HuH-7 (cell line): ENCODE data around the gene APOL5.
A peak's percentile ranks its signal among the peaks of the same experiment; 100 is the strongest.
"Not testable (repeated sequence)": the region's sequence is repeated elsewhere in the genome, so short reads cannot be mapped to it uniquely, and the experiment has no call there.

ENCODE experiments used
- DNase-seq: peaks from one replicate; pipeline ENCODE4 v3.0.0; 2011; ENCODE audit warnings: low spot score

The APOL5 gene, protein sequence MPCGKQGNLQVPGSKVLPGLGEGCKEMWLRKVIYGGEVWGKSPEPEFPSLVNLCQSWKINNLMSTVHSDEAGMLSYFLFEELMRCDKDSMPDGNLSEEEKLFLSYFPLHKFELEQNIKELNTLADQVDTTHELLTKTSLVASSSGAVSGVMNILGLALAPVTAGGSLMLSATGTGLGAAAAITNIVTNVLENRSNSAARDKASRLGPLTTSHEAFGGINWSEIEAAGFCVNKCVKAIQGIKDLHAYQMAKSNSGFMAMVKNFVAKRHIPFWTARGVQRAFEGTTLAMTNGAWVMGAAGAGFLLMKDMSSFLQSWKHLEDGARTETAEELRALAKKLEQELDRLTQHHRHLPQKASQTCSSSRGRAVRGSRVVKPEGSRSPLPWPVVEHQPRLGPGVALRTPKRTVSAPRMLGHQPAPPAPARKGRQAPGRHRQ

DNA sequence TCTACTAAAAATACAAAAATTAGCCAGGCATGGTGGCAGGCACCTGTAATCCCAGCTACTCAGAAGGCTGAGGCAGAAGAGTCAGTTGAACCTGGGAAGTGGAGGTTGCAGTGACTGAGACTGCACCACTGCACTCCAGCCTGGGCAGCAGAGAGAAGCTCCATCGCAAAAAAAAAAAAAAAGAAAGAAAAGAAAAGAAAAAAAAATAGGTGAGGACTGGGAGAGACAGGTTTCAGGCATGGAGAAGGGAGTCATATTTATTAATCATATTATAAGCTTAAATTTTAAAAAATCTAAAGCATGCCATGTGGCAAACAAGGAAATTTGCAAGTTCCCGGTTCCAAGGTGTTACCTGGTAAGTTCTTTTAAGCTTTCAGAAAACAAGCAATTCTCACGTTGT, at the start of gene APOL5:
Gene APOL5, plus strand, starts transcription at position 301 of the 400 bp plus-strand sequence. Its CDS starts 0 bp downstream, at position 301.
- DNase-seq = no peak

DNA sequence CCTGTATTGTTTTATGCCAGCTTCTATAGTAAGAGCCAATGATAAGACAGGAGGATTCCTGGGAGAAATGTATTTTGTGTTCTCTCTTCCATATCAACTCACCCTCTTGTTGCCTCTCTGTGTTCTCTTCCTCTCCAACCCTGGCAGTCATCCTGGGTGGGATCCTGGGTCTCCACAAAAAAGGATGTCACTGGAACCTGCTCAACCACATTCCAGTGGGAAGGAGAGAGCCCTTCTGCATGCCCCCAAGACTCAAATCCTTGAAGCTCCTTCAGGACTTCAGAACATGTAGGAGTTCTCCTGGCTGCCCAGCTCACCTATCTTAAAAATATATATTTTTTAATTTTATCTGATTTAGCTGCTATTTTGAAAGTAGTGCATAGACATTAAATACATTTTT, 43.3 kb upstream of the APOL5 start:
- DNase-seq = no peak

DNA sequence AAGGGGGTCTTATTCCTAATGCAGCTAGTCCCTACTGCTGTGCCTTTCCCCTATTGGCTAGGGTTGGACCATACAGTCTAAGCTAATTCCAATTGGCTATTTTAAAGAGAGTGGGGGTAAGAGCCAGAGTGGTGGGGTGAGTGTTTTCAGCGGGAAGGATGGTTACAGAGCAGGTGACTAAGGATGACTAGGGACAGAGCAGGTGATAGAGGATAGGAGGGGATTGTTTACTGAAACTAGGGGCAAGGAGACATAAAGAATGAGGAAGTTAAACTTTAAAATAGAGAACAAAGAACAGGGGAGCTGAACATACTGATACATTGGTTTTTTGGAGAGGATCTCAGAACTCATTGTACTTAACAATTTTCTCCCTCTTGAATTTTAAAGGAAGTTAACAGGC, 41.6 kb upstream of the APOL5 start:
- not testable (repeated sequence) for DNase-seq

DNA sequence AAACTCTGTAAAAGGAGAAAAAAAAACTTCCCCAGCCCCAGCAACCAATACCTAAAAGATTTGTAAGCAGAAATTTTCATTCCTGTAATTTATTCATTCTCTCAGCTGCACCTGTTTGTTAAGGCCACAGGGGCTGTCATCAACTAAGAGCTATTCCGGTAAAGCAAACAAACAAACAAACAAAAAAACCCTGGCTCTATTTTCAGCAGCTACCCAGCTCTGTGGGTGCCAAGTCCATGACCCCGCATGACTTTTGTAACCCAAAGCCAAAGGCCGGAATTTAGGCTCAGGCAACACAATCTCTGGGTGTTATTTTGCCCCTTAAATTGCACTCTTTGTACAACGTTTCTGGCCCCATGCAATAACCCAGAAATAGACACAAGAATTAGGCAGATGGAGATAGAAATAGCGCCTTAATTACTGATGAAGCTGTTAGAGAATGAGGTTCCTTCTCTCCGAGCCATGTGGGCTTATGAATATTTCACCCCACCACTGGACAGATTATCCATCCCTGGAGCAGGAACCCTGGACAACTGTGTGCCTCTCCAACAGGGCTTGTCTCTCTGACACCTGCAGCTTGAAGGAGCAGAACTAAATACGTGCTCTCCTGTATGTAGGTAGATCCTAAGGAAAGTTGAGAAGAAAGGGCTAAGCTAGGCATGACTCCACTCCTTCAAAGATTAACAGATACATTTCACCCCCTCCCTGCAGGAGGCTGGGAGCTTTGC, 40.0 kb upstream of the APOL5 start:
- no peak for DNase-seq

DNA sequence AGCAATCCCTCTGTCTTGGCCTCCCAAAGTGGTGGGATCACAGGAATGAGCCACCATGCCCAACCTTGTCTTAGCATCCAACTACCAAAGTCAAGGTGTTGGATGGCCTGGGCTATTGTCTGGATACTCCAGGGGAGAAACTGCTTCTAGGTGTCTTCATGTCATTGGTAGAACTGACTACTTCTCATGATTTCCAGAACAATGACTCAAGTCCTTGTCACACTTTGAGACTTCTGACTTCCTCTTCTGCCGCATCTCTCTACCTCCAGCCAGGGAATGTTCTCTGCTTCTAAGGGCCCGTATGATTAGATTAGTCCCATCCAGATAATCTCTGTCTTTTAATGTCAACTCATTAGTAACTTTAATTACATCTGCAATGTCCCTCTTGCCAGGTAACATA, 38.8 kb upstream of the APOL5 start:
- DNase-seq = no peak

DNA sequence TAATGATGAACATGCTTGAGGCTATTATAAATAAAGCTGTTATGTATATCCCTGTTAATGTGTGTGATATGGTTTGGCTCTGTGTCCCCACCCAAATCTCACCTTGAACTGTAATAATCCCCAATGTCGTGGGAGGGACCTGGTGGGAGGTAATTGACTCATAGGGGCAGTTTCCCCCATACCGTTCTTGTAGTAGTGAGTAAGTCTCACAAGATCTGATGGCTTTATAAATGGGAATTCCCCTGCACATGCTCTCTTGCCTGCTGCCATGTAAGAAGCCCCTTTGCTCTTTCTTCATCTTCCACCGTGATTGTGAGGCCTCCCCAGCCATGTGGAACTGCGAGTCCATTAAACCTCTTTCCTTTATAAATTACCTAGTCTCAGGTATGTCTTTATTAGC, 38.2 kb upstream of the APOL5 start:
- not testable (repeated sequence) for DNase-seq

DNA sequence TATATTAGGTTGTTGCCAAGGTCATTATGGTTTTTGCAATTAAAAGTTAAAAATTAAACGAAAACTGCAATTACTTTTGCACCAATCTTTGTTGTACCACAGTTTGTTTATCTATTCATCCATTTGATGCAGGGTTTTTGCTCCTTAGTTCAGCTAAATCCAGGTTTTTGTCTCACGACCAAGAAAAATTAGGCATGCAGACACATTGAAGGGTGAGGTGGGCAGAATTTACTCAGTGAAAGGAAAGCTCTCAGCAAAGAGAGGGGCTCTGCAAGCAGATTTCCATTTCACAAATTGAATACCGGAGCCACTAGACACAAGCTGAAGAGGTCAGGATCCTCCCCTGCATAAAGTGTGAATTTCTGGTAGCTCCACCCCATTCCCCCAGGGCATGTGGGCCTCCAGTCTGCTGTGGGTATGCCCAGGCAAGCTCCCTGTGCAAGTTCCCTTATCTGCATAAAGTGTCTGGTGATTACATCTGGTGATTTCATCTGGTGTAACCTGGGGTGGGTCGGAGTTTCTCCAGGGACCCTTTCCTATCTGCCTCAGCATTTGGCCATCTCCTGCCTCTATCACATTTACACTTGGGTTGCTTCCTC, 36.1 kb upstream of the APOL5 start:
- no peak for DNase-seq

DNA sequence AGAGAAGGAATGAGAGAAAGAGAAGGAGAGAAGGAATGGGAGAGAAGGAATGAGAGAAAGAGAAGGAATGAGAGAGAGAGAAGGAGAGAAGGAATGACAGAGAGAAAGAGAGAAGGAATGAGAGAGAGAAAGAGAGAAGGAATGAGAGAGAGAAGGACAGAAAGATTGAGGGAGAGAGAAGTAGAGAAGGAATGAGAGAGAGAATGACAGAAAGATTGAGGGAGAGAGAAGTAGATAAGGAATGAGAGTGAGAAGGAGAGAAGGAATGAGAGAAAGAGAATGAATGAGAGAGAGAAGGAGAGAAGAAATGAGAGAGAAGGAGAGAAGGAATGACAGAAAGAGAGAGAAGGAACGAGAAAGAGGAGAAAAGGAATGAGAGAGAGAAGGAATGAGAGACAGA, 34.1 kb upstream of the APOL5 start:
- DNase-seq = no peak

DNA sequence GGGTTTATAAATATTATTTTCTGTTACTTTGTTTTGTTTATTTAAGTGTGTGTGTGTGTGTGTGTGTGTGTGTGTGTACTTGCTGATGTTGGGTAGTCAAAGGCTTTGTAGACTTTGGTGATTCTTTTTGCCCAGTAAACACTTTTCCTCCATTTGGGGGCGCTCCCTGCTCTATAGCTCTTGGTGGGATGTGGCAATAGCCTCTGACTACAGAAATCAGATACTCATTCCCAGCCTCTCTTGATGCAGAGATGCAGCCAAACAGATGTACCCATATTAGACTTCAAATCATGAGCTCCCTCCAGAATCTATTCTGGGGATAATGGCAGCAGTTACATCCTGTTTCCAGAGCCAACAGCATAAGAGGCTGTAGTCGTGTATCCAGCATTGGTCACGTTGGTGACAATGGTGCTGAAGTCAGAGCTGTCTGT, 33.4 kb upstream of the APOL5 start:
- DNase-seq = peak; percentile 34

DNA sequence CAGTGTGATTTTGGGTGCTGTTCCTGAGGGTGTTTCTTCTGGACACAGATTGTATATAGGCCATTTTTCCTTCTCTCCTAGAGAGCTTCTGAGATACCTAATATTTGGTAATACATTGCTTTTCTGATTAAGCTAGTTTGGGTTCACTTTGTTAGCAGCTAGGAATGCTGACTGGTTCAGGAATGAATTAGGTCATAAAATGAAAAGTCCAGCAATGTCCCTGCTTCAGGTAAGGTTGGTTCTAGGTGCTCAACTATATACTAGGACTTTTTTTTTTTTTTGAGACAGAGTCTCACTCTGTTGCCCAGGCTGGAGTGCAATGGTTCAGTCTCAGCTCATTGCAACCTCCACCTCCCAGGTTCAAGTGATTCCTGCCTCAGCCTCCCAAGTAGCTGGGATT, 32.9 kb upstream of the APOL5 start:
- DNase-seq = no peak

DNA sequence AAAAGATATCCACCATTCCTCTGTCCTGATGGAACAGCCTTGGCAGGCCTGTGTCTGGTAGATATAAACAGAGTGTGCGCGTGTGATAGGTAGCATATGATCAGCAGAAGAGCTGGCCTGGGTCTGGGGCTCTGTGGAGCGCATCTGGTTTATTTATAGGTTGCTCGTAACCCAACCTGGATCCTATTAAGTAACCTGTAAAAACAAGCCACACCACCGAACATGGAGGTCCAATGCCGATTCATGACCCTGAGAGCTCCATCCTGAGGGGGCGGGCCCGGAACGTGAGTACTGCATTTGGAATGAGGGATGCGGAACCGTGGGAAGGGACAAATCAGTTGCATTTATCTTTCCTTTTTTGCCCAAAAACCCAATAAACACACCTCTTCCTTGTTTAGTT, 31.9 kb upstream of the APOL5 start:
- no peak for DNase-seq

DNA sequence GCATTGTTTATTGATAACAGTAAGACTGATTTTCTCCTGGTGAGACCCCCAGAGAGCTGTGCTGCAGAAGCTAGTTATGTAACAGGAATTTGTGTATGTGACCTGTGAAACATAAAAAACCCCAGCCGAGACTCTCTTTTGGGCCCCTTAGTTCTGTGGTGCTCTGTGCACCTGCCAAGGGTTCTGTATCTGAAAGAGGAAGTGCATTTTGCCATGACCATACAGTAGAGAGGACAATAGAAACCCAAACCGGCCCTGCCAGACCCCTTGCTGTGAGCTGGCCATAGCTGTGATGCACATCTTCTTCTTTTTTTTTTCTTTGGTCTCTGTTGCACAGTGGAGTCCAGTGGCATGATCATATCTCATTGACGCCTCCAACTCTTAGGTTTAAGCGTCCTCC, 31.4 kb upstream of the APOL5 start:
- DNase-seq = no peak

DNA sequence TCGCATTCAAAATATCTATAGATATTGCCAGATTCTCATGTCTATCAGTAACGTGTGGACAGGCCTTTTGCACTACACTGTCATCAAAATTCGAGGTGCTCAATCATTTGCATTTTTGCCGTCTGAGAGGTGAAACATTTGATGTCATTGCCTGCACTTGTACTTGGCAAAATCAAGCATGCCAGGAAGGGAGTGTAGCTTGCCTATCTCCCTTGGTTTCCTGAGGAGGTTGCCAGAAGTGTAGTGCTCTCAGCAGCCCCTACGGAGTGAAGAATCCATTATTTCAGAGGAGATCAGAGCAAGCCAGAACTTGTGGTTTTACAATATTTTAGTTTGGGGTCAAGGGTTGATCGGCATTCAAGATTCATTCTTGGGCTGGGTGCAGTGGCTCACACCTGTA, 30.2 kb upstream of the APOL5 start:
- DNase-seq = no peak

DNA sequence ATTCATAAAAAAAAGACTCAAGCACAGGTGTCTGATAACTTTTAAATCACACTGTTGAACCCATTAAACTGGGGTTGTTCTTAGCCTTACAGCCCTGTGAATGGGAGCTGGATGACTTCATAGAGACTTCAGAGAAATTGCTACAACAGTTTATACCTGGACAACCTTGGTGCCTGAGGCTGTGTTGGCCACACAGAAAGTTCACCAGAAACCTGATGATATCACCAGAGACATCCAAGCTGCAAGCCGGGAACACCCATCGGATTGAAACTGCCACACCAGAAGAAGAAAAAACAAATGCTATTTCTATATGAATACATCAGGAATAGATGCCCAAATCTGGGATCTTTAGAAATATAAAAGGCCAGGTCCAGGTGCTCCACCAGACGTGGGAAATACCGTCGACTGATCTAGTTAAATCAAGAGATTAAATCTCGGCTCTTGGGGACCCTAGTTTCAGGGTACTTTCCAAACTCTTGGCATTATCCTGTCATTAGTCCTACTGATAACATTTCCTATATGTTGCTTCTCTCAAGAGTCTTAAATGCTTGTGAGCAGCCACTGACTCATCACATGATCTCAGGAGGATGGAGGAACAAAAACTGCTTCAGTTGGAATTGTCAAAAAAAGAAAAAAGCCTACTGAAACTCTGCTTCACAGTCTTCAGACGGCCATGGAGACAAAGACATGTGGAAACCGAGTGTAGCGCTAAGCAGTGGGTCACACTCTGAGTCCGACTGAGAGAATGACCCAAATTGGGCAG, 28.6 kb upstream of the APOL5 start:
- DNase-seq = no peak

DNA sequence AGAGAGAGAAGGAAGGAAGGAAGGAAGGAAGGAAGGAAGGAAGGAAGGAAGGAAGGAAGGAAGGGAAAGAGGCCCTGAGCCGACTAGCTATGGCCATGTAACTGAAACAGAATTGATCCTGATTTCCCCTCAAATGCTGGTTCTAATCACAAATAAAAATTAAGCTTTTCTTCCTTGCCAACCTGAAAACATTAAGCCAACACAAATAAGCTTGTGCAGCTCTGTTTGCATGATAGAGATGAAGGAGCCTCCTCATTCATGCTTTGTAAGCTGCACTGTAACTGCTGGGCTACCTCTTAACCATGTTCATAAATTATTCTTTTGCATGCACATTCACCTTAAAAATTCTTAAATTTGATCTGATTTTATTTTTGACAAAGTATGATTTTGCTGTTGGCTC, 27.7 kb upstream of the APOL5 start:
- no peak for DNase-seq

DNA sequence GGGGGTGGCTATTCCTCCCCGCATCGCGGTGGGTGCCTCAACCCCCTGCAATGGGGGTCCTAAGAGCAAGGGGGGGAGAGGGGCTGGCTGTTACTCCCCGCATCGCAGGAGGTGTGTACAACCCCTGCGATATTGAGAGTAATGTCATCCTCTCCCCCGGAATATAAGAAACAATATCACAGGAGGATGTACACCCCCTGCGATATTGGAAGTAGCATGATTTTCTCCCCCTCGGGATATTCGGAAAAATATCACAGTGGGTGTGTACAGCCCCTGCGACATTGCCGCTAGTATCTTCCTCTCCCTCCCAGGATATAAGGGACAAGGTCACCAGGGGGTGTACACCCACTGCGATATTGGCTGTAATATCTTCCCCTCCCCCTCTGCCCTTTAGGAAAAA, 22.5 kb upstream of the APOL5 start:
- no peak for DNase-seq

DNA sequence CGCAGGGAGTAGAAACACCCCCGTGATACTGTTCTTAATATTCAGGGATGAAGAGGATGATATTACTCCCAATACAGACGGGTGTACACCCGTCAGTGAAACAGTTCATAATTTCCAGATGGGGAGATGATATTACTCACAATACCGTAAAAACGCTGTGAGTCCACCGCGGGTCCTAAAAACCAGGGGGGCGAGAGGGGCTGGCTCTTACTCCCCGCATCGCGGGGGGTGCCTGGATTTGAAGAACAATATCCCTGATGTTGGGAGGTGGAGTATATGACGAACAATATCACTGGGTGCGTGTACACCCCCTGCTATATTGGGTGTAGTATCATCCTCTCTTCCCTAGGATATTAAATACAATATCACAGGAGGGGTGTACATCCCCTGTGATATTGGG, 20.5 kb upstream of the APOL5 start:
- DNase-seq = no peak

DNA sequence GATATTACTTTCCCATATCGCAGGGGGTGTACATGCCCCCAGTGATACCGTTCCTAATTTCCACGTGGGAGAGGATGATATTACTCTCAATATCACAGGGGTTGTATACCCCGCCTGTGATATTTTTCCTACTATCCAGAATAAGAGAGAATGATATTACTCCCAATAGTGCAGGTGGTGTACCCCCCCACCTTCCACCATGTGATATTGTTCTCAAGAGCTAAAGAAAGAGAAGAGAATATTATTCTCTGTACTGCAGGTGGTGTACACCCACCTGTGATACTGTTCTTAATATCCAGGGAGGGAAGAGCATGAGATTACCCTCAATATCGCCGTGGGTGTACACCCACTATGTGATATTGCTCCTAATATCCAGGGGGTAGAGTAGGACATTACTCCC, 17.8 kb upstream of the APOL5 start:
- DNase-seq = not testable (repeated sequence)

DNA sequence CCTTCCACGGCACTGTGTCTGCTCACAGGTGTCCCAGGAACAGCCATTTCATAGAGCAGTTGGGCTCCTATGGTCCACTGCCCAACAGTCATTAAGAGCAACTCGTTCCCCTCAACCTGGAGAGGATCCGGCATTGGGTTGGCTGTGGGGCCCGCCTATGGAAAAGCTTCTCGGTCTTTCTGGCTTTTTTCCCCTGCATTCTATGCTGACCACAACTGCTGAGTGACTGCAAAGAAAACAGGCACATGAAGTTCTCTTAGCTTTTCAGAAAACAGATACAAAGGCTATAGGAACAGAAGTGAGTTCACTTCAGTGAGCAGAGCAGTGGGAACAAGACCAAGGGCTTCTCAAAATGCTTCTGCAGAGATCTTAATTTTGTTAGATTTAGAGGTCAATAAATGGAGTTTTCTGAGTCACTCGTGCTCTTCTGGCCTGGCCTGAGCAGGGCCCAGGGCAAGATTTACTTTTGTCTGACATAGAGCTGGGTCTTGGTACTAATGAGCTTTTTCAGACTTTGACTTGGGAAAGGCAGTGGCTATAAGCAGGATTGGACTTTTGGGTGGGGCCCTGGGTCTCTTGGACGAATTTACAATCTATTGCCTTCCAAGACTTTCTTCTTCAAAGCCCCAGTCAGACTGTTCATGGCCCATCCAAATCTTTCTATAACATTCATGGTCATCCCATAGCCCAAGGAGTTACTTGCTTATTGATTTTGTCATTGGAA, 13.6 kb upstream of the APOL5 start:
- no peak for DNase-seq

DNA sequence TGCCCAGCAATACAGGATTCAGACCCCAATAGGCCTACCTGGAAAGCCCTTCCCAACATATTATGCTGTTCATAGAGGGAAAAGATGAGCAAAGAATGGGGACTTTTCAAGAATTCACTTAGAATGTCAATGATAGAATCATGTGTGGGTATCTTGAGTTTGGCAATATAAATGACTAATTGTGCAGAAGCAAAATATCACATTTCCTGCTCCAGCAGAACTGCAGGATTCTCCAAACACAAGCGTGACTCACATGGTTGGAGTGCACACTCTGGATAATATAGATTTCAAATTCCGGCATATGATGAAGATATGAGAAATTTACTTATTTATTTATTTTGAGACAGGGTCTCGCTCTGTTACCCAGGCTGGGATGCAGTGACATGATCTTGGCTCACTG, 12.5 kb upstream of the APOL5 start:
- no peak for DNase-seq

DNA sequence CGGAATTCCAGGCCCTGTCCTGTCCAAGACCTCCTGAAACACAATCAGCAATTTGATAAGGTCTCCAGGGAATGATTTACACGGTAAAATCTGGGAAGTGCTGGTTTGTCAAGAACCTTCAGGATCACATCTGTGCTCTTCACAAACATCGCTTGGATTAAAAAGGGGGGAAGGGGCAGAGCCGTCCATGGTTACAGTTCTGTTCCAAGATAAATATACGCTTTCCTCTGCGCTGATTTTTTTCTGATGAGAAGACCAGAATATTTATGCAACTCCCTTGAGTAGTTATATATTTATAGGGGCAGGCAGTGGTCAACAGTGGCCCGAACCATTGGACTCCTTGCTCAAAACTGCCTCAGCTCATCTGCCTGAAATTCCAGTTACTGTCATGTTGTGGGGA, 9.2 kb upstream of the APOL5 start:
- no peak for DNase-seq

DNA sequence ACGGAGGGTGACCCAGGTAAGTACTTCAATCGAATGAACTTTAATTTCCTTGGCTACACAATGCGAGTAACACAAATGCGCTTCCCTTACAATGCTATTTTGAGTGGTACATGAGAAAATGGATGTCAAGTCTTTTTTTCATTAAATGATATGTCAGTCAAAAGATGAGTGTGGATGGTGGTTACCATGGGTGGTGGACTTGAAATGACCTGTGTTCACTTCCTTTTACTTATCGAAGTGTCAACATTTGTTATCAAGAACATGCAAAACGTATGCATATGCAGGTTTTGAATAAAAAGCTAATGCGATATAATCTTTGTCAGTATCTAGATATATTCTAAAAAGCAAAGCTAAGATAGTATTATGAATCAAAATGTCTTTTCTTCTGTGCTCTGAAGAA, 8.8 kb upstream of the APOL5 start:
- DNase-seq = no peak
